Nephron progenitor cell (in vitro differentiated cells): ENCODE data around the gene CMPK1.

Source experiments
- DNase-seq: peaks from one replicate; pipeline ENCODE4 v3.0.0; 2021
- H3K27ac Mint-ChIP-seq: 2 replicates; pipeline ENCODE4 v1.8.0; 2021; ENCODE audit warnings: mild to moderate bottlenecking, moderate library complexity, mixed read lengths
- H3K27me3 Mint-ChIP-seq: 2 replicates; pipeline ENCODE4 v1.8.0; 2021; ENCODE audit warnings: mild to moderate bottlenecking, low read depth, mixed read lengths; ENCODE audit not compliant: poor library complexity
- H3K36me3 Mint-ChIP-seq: 2 replicates; pipeline ENCODE4 v1.8.0; 2021; ENCODE audit warnings: low read depth, mixed read lengths
- H3K4me1 Mint-ChIP-seq: 2 replicates; pipeline ENCODE4 v1.8.0; 2021; ENCODE audit warnings: mixed read lengths
- H3K4me3 Mint-ChIP-seq: 2 replicates; pipeline ENCODE4 v1.8.0; 2021; ENCODE audit warnings: mild to moderate bottlenecking, moderate library complexity, mixed read lengths
- H3K9me3 Mint-ChIP-seq: 2 replicates; pipeline ENCODE4 v1.8.0; 2021; ENCODE audit warnings: mild to moderate bottlenecking, moderate library complexity, mixed read lengths
- CTCF ChIP-seq: fragments of 200-600 bp; sonication (generic); IDR thresholded peaks from 2 replicates; pipeline ENCODE4 v1.5.0; 2021; ENCODE audit warnings: antibody characterized with exemption

CMPK1 gene

DNA sequence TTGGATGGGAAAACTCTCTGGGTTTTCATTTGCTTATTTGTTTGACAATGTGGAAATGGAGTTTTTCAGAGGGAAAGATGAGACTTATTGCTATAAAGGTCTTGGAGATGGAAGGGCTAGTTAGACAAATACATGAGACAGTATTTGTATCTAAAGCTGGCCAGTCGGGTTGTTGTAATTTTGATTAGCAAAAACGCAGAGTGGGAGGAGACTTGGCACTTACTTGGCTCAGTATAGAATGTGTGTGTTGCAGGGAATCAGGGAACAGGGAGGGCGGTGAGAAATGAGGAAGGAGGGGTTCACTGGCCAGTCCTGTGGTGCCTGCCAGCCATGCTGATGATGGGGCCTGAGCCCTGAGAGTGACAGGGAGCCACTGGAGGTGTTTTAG is 76.5 kb downstream of the CMPK1 start:
- Mint-ChIP-seq H3K27ac (no peak overlapping the region), H3K4me3 (no peak overlapping the region), H3K27me3 (peaks cover 77% of the 10 kb centered on the region)

DNA sequence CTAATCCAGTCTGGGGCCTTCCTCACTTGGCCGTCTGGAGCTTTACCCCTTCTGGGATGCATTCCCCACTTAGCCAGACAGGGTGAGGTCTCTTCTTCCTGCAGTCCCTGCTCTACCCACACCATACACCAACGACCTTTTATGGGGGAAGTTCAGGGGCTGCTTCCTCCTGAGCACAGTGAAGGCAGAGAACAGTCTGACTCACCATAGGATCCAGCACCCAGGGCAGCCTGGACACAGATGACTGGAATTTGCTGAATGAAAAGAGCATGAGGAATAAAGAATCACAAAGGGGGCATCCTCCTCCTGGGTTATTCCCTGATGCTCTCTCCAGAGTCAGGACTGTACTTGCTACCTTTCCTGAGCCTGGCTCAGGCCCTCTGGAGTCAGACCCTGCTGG is 77.8 kb downstream of the CMPK1 start:
- H3K27me3 Mint-ChIP-seq, result peaks cover 77% of the 10 kb centered on the region
- H3K4me1 Mint-ChIP-seq, result peaks cover 5% of the 10 kb centered on the region
- TF ChIP-seq CTCF, result no peak
- no peak for DNase-seq
- H3K27ac Mint-ChIP-seq, result no peak overlapping the region
- no peaks in the 10 kb centered on the region for H3K9me3 Mint-ChIP-seq
- no peak overlapping the region for H3K4me3 Mint-ChIP-seq
- H3K36me3 Mint-ChIP-seq, result no peaks in the 10 kb centered on the region

More for the DNA sequence above, 76.5 kb downstream of the CMPK1 start:
- Mint-ChIP-seq H3K36me3 (no peaks in the 10 kb centered on the region), H3K9me3 (no peaks in the 10 kb centered on the region), H3K4me1 (peaks cover 18% of the 10 kb centered on the region)
- no peak for TF ChIP-seq CTCF
- DNase-seq, result no peak

DNA sequence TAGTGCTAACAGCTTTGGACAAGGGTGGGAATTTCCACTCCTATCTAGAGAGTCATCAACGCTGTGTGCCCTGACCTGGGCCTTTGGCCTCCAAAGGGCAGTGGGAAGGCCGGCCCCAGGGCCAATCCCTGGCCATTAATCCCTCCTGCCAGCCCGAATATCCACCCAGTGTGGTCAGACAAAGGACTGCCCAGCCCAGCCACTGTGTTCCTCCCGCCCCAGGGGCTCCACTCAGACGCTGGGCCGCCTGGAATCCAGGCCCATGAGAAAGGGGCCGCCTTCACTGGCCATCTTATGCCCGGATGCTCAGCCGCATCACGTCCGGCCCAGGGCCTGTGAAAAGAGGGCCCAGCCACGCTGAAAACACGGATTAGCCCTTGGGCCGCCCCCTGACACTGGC is 78.8 kb downstream of the CMPK1 start:
- no peaks in the 10 kb centered on the region for H3K9me3 Mint-ChIP-seq
- no peak for DNase-seq
- H3K4me3 Mint-ChIP-seq, result no peak overlapping the region
- H3K36me3 Mint-ChIP-seq, result no peaks in the 10 kb centered on the region
- H3K27ac Mint-ChIP-seq, result no peak overlapping the region
- TF ChIP-seq CTCF, result no peak
- H3K27me3 Mint-ChIP-seq, result peaks cover 78% of the 10 kb centered on the region
- H3K4me1 Mint-ChIP-seq, result peaks cover 7% of the 10 kb centered on the region

DNA sequence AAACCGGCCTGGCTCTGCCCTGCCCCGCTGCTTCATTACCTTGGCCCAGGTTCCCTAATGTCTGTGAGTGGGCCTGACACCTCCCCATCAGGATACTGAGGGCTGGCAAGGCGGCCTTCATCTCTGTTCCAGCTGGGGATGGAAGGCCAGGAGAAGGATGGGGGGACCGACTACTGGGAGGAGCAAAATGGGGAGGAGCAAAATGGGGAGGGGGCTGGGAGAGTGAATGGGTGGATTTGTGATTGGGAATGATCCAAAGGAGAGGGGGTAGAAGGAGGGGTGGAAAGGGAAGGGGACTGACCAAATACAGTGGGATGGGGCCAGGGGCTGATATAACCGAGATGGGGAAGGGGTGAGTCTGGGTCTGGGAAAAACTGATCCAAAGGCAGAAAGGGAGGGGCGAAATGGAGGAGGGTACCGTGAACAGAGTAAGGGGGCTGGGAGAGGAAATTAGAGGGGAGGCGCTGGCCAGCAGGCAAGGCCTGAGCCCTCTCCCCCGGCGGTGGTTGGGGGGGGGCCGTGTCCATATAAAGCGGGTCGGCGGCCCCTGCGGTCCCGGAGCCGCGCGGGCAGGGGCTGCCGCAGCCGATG is 82.2 kb downstream of the CMPK1 start, which contains the start of gene FOXE3:
Gene FOXE3, plus strand, starts transcription at position 558 of the 591 bp plus-strand sequence. Its CDS starts 31 bp downstream, at position 589.
- DNase-seq, result no peak
- H3K27ac Mint-ChIP-seq, result no peak within 1 kb of the TSS
- peaks cover 14% of the 10 kb centered on the region for H3K9me3 Mint-ChIP-seq
- H3K27me3 Mint-ChIP-seq, result peaks cover 92% of the 10 kb centered on the region
- peak within 1 kb of the TSS; percentile 79 for H3K4me3 Mint-ChIP-seq
- peaks cover 6% of the 10 kb centered on the region for H3K4me1 Mint-ChIP-seq
- no peak for TF ChIP-seq CTCF
- H3K36me3 Mint-ChIP-seq, result peaks cover 12% of the 10 kb centered on the region

DNA sequence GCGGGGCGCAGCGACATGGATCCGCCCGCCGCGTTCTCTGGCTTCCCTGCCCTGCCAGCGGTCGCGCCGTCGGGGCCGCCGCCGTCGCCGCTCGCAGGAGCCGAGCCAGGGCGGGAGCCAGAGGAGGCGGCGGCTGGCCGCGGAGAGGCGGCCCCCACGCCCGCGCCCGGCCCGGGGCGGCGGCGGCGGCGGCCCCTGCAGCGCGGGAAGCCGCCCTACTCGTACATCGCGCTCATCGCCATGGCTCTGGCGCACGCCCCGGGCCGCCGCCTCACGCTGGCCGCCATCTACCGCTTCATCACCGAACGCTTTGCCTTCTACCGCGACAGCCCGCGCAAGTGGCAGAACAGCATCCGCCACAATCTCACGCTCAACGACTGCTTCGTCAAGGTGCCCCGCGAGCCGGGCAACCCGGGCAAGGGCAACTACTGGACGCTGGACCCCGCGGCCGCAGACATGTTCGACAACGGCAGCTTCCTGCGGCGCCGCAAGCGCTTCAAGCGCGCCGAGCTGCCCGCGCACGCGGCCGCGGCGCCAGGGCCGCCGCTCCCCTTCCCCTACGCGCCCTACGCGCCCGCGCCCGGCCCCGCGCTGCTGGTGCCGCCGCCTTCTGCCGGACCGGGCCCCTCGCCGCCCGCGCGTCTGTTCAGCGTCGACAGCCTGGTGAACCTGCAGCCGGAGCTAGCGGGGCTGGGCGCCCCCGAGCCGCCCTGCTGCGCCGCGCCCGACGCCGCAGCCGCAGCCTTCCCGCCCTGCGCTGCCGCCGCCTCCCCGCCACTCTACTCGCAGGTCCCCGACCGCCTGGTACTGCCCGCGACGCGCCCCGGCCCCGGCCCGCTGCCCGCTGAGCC is 83.0 kb downstream of the CMPK1 start:
- peaks cover 92% of the 10 kb centered on the region for H3K27me3 Mint-ChIP-seq
- H3K27ac Mint-ChIP-seq, result no peak overlapping the region
- TF ChIP-seq CTCF, result no peak
- peaks cover 14% of the 10 kb centered on the region for H3K9me3 Mint-ChIP-seq
- DNase-seq, result peak; percentile 56
- peak overlapping the region; percentile 79 for H3K4me3 Mint-ChIP-seq
- peaks cover 16% of the 10 kb centered on the region for H3K36me3 Mint-ChIP-seq
- peaks cover 6% of the 10 kb centered on the region for H3K4me1 Mint-ChIP-seq
